Neural cell (in vitro differentiated cells): ENCODE results near the gene SLAMF9.

Source experiments
- CTCF ChIP-seq: fragments of 450-650 bp; IDR thresholded peaks from 2 replicates; pipeline ENCODE4 v1.5.1; 2014; ENCODE audit warnings: antibody characterized with exemption, mild to moderate bottlenecking, moderate library complexity; ENCODE audit not compliant: poor library complexity, severe bottlenecking
- EP300 ChIP-seq: fragments of 450-650 bp; conservative IDR thresholded peaks from 2 replicates; pipeline ENCODE4 v1.6.1; 2014; ENCODE audit warnings: antibody characterized with exemption, mild to moderate bottlenecking, moderate library complexity; ENCODE audit not compliant: poor library complexity, severe bottlenecking
- EZH2 ChIP-seq: fragments of 200-600, 300-800 bp; shearing (Covaris generic), sonication (generic); IDR thresholded peaks from 2 replicates; pipeline ENCODE4 v1.6.1; 2014; ENCODE audit warnings: antibody characterized with exemption, low read length, borderline replicate concordance, mild to moderate bottlenecking; ENCODE audit not compliant: insufficient read depth, poor library complexity, severe bottlenecking
- MXI1 ChIP-seq: fragments of 450-650 bp; conservative IDR thresholded peaks from 2 replicates; pipeline ENCODE4 v1.6.1; 2014; ENCODE audit warnings: antibody characterized with exemption, mild to moderate bottlenecking; ENCODE audit not compliant: poor library complexity, severe bottlenecking
- POLR2AphosphoS5 ChIP-seq: IDR thresholded peaks from 2 replicates; pipeline ENCODE4 v1.6.1; 2012
- RAD21 ChIP-seq: fragments of 450-650 bp; conservative IDR thresholded peaks from 2 replicates; pipeline ENCODE4 v1.6.1; 2014; ENCODE audit warnings: antibody characterized with exemption, mild to moderate bottlenecking, moderate library complexity
- REST ChIP-seq: IDR thresholded peaks from 2 replicates; pipeline ENCODE4 v1.6.1; 2012; ENCODE audit warnings: borderline replicate concordance
- SMC3 ChIP-seq: fragments of 450-650 bp; conservative IDR thresholded peaks from 2 replicates; pipeline ENCODE4 v1.6.1; 2014; ENCODE audit warnings: antibody characterized with exemption, mild to moderate bottlenecking, moderate library complexity; ENCODE audit not compliant: poor library complexity

DNA sequence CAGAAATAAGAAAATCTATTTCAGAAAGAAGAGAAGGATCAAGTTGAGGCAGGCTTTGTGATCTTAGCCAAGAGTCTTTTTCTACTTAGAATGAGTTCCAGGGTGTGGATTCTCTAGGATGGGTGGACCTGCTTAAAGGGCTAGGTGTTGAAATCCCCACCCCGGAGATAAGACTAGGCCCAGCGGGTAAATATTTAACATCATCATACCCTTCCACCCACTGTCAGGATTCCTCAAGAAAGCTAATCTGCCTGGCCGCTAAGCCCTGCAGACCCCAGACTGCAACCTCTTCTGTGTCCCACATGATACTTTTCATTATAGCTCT lies 14.4 kb downstream of the SLAMF9 start:
- no peak for TF ChIP-seq CTCF
- TF ChIP-seq POLR2AphosphoS5 = no peak
- no peak for TF ChIP-seq EZH2
- TF ChIP-seq RAD21 = no peak
- TF ChIP-seq EP300 = no peak
- TF ChIP-seq SMC3 = no peak
- TF ChIP-seq REST = no peak
- TF ChIP-seq MXI1 = no peak
